Transverse colon (tissue), 4 donors: ENCODE data around the gene TMEM260. TPM values are rescaled to one million over a fixed set of nuclear protein-coding genes. Genes with fewer than 3 reads are reported as not detected.

ENCODE experiments used
- DNase-seq: peaks from one replicate; pipeline ENCODE4 v3.0.0-alpha.2; 2019
- H3K27ac ChIP-seq, 4 donors: fragments of 200-600 bp; sonication (generic); 2 replicates each; pipeline ENCODE4 v1.5.1; 2016 to 2018; ENCODE audit warnings: inconsistent platforms in 4 of 4
- H3K27me3 ChIP-seq: fragments of 200-600 bp; sonication (generic); 2 replicates; pipeline ENCODE4 v1.5.1; 2017; ENCODE audit warnings: inconsistent platforms
- H3K36me3 ChIP-seq, 4 donors: fragments of 200-600 bp; sonication (generic); 2 replicates each; pipeline ENCODE4 v1.5.1; 2017 to 2019; ENCODE audit warnings: inconsistent platforms in 4 of 4
- H3K4me1 ChIP-seq, 4 donors: fragments of 200-600 bp; sonication (generic); 2 replicates each; pipeline ENCODE4 v1.5.1; 2017 to 2020; ENCODE audit warnings: inconsistent platforms in 4 of 4
- H3K4me3 ChIP-seq, 4 donors: fragments of 200-600 bp; sonication (generic); 1 replicate in 1 of 4; 2 replicates in 3 of 4; pipeline versions ENCODE4 v1.5.1 to v1.6.1; 2017 to 2019; ENCODE audit warnings: inconsistent platforms in 4 of 4
- H3K9me3 ChIP-seq, 2 donors: fragments of 200-600 bp; sonication (generic); 2 replicates each; pipeline ENCODE4 v1.5.1; 2017 to 2019; ENCODE audit warnings: inconsistent platforms in 2 of 2
- CTCF ChIP-seq, 5 experiments: fragments of 200-600 bp in 3 of 5; fragments of 450-650 bp in 2 of 5; sonication (generic) in 3 of 5; IDR thresholded peaks; 1 replicate in 2 of 5; 2 replicates in 3 of 5; pipeline ENCODE4 v1.5.1; 2016 to 2017; ENCODE audit warnings: antibody characterized with exemption in 5 of 5, inconsistent platforms in 3 of 5, mild to moderate bottlenecking in 2 of 5, moderate library complexity in 1 of 5
- EP300 ChIP-seq: sonication (generic); formaldehyde crosslinking; IDR thresholded peaks from one replicate; pipeline ENCODE4 v1.6.1; 2017; ENCODE audit warnings: antibody characterized with exemption, low read depth
- POLR2A ChIP-seq: fragments of 450-650 bp; IDR thresholded peaks from one replicate; pipeline ENCODE4 v1.6.1; 2016; ENCODE audit warnings: antibody characterized with exemption, mild to moderate bottlenecking, moderate library complexity
- POLR2AphosphoS5 ChIP-seq, 3 donors: sonication (generic); formaldehyde crosslinking; IDR thresholded peaks; one replicate each; pipeline ENCODE4 v1.6.1; 2016; ENCODE audit warnings: antibody characterized with exemption in 3 of 3
- WGBS, 2 donors: methylation state at CpG; one replicate each; pipeline ENCODE4 v1.1.5; 2018; ENCODE audit warnings: low coverage in 1 of 2; 5-methylcytosine and 5-hydroxymethylcytosine counted together
- in situ Hi-C, 4 donors: fragments of 200-750 bp; cut with MboI; loops; one replicate each; pipeline versions ENCODE4 v1.15.0 to v1.15.1; 2017; ENCODE audit warnings: low sequenced_read_pairs in 3 of 4, low pct_ligation_motif_present in 1 of 4, low pct_unique_long_range_greater_than_20kb in 1 of 4
- intact Hi-C: fragments of 100-400 bp; cut with DNase I; formaldehyde crosslinking; loops from one replicate; pipeline ENCODE4 v1.15.1; 2023; ENCODE audit warnings: low total_unique reads
- total RNA-seq, 4 donors: library from RNA; depleted of rRNA; stranded (reverse); fragments of >200 nt; gene quantifications; one replicate each; pipeline ENCODE4 v1.1.0, GENCODE V29; 2016

Gene TMEM260
- total RNA-seq, 4 donors from 2014 or later, result 22.9 to 52.7 (median 23.7) TPM

- Histone ChIP-seq H3K27ac (no peak overlapping the region), H3K4me1 (no peaks in the 10 kb centered on the region), H3K36me3 (peaks cover 0 to 16% (median 2%) of the 10 kb centered on the region in 4 donors), H3K4me3 (no peak overlapping the region), H3K27me3 (no peaks in the 10 kb centered on the region), H3K9me3 (no peaks in the 10 kb centered on the region)
- in situ Hi-C loops (loop anchor here in 1 of 4 donors (25.0 kb wide), 1 partner anchor 662 kb away; no protein-coding TSS in a partner anchor), intact Hi-C loops (no loop called here)
- 89 to 90% methylated on average over 2 to 9 of the region's 9 CpGs for WGBS, 2 donors
- TF ChIP-seq POLR2AphosphoS5 (IDR thresholded peaks at IDR 0.05), result no peak
- TF ChIP-seq POLR2A, result no peak
- no peak for TF ChIP-seq EP300
- no peak for TF ChIP-seq CTCF (IDR thresholded peaks at IDR 0.05)
- DNase-seq, result no peak
Observed at GRCh38 chr14:56650048-56650447, 70.5 kb downstream of the TMEM260 start.

- intact Hi-C loops, result no loop called here
- in situ Hi-C loops, result loop anchor here in 1 of 4 donors (25.0 kb wide), 1 partner anchor 661 kb away; no protein-coding TSS in a partner anchor
- no peaks in the 10 kb centered on the region for H3K9me3 ChIP-seq
- no peaks in the 10 kb centered on the region for H3K4me1 ChIP-seq
- H3K36me3 ChIP-seq, result peaks cover 0 to 16% (median 2%) of the 10 kb centered on the region in 4 donors
- no peak for TF ChIP-seq CTCF (IDR thresholded peaks at IDR 0.05)
- no peak for TF ChIP-seq EP300
- TF ChIP-seq POLR2AphosphoS5 (IDR thresholded peaks at IDR 0.05), result no peak
- no peak for TF ChIP-seq POLR2A
- no peaks in the 10 kb centered on the region for H3K27me3 ChIP-seq
- no peak overlapping the region for H3K27ac ChIP-seq
- no peak overlapping the region for H3K4me3 ChIP-seq
- no peak for DNase-seq
Observed at GRCh38 chr14:56650979-56651378, 71.4 kb downstream of the TMEM260 start.

DNA sequence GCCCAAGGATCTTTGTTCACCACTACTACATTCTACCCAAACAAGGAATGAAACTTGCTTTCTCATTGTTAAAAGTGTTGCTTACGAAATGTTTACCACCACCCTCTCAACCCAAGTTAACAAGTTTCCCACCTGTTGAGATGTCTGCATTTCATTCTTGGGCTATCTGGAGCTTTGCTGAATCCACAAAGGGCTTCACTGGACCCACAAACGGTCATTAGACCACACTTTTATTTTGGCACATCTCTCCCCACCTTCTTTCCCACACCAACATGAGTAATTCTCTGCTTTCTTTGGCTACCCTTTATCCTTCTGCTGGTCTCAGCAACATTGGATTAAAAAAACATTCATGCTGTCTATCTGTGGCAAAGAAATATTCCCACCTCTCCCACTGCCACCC lies 78.0 kb downstream of the TMEM260 start:
- in situ Hi-C loops (loop anchor here in 1 of 4 donors (25.0 kb wide), 1 partner anchor 655 kb away; no protein-coding TSS in a partner anchor), intact Hi-C loops (no loop called here)
- TF ChIP-seq CTCF (IDR thresholded peaks at IDR 0.05), result no peak
- no peak for TF ChIP-seq POLR2AphosphoS5 (IDR thresholded peaks at IDR 0.05)
- TF ChIP-seq POLR2A, result no peak
- TF ChIP-seq EP300, result no peak
- Histone ChIP-seq H3K9me3 (no peaks in the 10 kb centered on the region), H3K4me1 (no peaks in the 10 kb centered on the region), H3K4me3 (no peak overlapping the region), H3K27ac (no peak overlapping the region), H3K27me3 (no peaks in the 10 kb centered on the region), H3K36me3 (no peaks in the 10 kb centered on the region)
- 64 to 72% methylated on average over 2 of the region's 2 CpGs for WGBS, 2 donors
- DNase-seq, result no peak

DNA sequence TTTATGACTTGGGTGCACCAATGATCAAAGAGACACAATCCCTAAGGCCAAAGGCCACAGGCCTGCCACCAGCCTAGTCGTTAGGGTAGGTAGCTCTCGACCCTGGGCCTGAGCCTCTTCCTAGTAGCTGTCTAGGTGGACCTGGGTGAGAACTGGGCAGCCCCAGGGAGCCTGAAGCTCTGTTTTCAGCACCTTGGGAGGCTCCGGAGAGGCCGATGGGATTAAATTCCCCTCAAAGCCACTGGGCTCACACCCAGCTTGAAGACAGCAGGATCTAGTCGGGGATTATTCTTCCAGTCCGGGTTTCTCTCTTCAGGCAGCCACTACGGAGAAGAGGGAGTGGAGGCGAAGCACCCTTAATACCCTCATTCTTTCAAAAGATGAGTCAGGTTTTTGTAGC lies 79.8 kb downstream of the TMEM260 start:
- intact Hi-C loops (no loop called here), in situ Hi-C loops (loop anchor here in 1 of 4 donors (25.0 kb wide), 1 partner anchor 653 kb away; no protein-coding TSS in a partner anchor)
- no peak for DNase-seq
- no peaks in the 10 kb centered on the region for H3K4me1 ChIP-seq
- TF ChIP-seq POLR2AphosphoS5 (IDR thresholded peaks at IDR 0.05), result no peak
- no peak for TF ChIP-seq CTCF (IDR thresholded peaks at IDR 0.05)
- no peaks in the 10 kb centered on the region for H3K9me3 ChIP-seq
- no peak overlapping the region for H3K4me3 ChIP-seq
- no peak overlapping the region for H3K27ac ChIP-seq
- no peaks in the 10 kb centered on the region for H3K27me3 ChIP-seq
- H3K36me3 ChIP-seq, result no peaks in the 10 kb centered on the region
- 51% methylated on average over 8 of the region's 8 CpGs; no CpG with 5 or more reads in 1 of the 2 donors for WGBS, 2 donors
